ENCODE measurements around the gene INPP5E.

The INPP5E gene

DNA sequence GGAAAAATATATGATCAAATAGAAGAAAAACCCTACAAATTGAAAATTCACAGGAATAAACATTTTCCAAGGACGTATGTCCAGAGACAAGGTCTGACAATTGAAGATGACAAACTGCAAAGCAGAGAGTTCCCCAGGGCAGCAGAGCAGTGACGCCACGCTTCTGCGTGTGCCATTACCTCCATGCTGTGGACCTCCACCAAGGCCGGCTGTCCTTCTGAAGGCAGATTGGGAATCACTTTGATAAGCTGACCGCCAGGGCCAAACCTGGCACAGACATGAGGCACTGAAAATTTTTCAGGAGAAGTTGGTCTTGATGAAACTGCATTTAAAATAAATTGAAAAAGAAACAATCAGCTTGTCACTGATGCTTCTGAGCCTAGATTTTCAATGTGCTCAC lies 24.6 kb upstream of the INPP5E start:
- no peak overlapping the region for H3K4me3 ChIP-seq (replicated peaks in 1 of 2; ENCODE audit: low read depth in 2 of 2, low read length in 2 of 2)
- no peak for TF ChIP-seq CTCF (IDR thresholded peaks at IDR 0.05; ENCODE audit: low read depth, low read length)
- DNase-seq (ENCODE audit: low read depth in 2 of 2) = no peak

- H3K4me3 ChIP-seq (replicated peaks in 1 of 2; ENCODE audit: low read depth in 2 of 2, low read length in 2 of 2) = no peak overlapping the region
- no peak for TF ChIP-seq CTCF (IDR thresholded peaks at IDR 0.05; ENCODE audit: low read depth, low read length)
- DNase-seq (ENCODE audit: low read depth in 2 of 2) = no peak
These were observed 23.9 kb upstream of the INPP5E start for GRCh38 chr9:136463578-136463977.

DNA sequence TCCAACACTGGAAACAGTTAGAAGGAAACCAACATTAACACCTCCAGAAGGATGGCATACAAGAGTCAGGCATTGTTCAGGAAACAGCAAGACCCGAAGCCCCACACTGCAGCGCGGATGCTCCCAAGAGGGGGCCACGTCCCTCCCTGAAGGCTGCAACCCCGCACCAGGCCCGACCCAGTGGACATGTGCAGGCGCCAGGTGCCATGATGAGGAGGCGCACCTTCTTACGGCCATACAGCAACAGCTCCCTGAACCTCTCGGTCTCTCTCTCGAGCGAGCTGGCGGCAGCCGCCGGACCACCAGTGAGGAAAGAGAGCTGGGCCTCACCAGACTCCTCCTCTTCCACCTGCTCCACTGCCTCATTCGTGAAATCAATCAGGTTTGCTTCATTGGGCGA lies 23.0 kb upstream of the INPP5E start:
- H3K4me3 ChIP-seq (replicated peaks in 1 of 2; ENCODE audit: low read depth in 2 of 2, low read length in 2 of 2) = no peak overlapping the region
- TF ChIP-seq CTCF (IDR thresholded peaks at IDR 0.05; ENCODE audit: low read depth, low read length) = no peak
- DNase-seq (ENCODE audit: low read depth in 2 of 2) = no peak

GRCh38 chr9:136460772-136461325 lies 21.2 kb upstream of the INPP5E start:
- no peak for TF ChIP-seq CTCF (IDR thresholded peaks at IDR 0.05; ENCODE audit: low read depth, low read length)
- no peak overlapping the region for H3K4me3 ChIP-seq (replicated peaks in 1 of 2; ENCODE audit: low read depth in 2 of 2, low read length in 2 of 2)
- no peak for DNase-seq (ENCODE audit: low read depth in 2 of 2)

DNA sequence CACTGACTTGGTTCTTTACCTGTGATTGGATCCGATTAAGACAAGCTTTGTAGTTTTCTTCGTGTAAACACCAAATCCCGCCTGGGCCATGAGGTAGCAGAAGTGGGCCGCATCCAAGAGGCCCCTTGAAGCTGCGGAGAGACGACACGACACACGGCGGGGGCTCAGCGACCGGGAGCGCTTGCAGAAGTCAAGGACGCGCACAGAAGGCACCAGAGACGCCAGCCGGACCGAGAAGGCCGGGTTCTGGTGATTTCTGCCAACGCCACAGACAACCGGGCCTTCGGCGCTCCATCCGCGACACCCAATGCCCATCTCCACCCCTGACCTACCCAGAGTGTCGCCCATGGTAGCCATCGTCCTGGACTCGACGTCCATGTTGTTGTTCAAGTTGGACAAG lies 19.8 kb upstream of the INPP5E start:
- no peak for TF ChIP-seq CTCF (IDR thresholded peaks at IDR 0.05; ENCODE audit: low read depth, low read length)
- no peak overlapping the region for H3K4me3 ChIP-seq (replicated peaks in 1 of 2; ENCODE audit: low read depth in 2 of 2, low read length in 2 of 2)
- no peak for DNase-seq (ENCODE audit: low read depth in 2 of 2)

DNA sequence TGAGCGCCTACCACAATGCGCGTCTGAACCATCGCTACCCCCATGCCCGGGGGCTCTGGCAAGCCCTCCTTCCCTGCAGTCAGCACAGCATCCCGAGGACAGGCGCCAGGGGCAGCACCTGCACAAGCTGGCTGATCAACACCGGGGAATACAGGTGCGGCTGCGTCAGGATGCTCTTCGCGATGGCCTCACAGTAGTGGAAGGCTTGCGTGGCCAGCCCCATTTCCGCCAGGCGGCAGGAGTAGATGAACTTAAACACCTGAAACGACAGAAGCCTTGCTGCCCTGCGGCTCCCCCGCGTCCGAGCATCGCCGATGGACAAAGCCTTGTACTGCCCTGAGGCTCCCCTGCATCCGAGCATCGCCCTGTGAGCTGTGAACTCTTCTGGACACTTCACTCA lies 17.7 kb upstream of the INPP5E start:
- H3K4me3 ChIP-seq (replicated peaks in 1 of 2; ENCODE audit: low read depth in 2 of 2, low read length in 2 of 2) = no peak overlapping the region
- no peak for DNase-seq (ENCODE audit: low read depth in 2 of 2)
- no peak for TF ChIP-seq CTCF (IDR thresholded peaks at IDR 0.05; ENCODE audit: low read depth, low read length)

DNA sequence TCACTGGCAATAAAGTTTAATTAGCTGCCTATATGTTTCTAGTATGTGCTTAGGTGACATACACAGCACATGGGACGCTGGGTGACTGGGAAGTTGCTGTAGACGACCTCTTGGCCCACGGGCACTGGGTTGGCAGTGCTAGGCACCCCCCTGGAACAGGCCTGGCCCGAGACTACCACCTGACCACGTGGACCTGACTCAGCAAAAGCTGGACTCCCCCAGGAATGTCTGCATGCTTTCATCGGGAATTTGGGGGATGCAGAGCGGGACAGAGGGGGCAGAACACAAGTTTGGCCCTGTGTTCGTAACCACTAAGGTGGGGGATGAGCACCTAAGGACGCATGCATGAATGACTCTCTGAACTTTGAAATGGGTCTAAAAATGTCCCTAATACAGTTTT lies 16.6 kb upstream of the INPP5E start:
- no peak for TF ChIP-seq CTCF (IDR thresholded peaks at IDR 0.05; ENCODE audit: low read depth, low read length)
- H3K4me3 ChIP-seq (replicated peaks in 1 of 2; ENCODE audit: low read depth in 2 of 2, low read length in 2 of 2) = no peak overlapping the region
- no peak for DNase-seq (ENCODE audit: low read depth in 2 of 2)

Measured in cardiac fibroblast (primary cell).